GM10266 (cell line): ENCODE results near the gene NDRG4.

Experiments used
- DNase-seq: peaks from one replicate; pipeline ENCODE4 v3.0.0; 2012; ENCODE audit errors: extremely low spot score
- TF ChIP-seq, protein P1 (sequence below): IDR thresholded peaks from 2 replicates; pipeline ENCODE4 v1.5.1; 2012; ENCODE audit warnings: mild to moderate bottlenecking, low read depth; ENCODE audit not compliant: control insufficient read depth, insufficient read depth; ENCODE audit errors: missing control alignments

The NDRG4 gene

GRCh38 chr16:58497468-58497867 lies 2.5 kb upstream of the NDRG4 start:
- TF ChIP-seq, protein P1, sequence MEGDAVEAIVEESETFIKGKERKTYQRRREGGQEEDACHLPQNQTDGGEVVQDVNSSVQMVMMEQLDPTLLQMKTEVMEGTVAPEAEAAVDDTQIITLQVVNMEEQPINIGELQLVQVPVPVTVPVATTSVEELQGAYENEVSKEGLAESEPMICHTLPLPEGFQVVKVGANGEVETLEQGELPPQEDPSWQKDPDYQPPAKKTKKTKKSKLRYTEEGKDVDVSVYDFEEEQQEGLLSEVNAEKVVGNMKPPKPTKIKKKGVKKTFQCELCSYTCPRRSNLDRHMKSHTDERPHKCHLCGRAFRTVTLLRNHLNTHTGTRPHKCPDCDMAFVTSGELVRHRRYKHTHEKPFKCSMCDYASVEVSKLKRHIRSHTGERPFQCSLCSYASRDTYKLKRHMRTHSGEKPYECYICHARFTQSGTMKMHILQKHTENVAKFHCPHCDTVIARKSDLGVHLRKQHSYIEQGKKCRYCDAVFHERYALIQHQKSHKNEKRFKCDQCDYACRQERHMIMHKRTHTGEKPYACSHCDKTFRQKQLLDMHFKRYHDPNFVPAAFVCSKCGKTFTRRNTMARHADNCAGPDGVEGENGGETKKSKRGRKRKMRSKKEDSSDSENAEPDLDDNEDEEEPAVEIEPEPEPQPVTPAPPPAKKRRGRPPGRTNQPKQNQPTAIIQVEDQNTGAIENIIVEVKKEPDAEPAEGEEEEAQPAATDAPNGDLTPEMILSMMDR = no peak
- no peak for DNase-seq

GRCh38 chr16:58497935-58498334 lies 2.0 kb upstream of the NDRG4 start:
- DNase-seq = no peak

DNA sequence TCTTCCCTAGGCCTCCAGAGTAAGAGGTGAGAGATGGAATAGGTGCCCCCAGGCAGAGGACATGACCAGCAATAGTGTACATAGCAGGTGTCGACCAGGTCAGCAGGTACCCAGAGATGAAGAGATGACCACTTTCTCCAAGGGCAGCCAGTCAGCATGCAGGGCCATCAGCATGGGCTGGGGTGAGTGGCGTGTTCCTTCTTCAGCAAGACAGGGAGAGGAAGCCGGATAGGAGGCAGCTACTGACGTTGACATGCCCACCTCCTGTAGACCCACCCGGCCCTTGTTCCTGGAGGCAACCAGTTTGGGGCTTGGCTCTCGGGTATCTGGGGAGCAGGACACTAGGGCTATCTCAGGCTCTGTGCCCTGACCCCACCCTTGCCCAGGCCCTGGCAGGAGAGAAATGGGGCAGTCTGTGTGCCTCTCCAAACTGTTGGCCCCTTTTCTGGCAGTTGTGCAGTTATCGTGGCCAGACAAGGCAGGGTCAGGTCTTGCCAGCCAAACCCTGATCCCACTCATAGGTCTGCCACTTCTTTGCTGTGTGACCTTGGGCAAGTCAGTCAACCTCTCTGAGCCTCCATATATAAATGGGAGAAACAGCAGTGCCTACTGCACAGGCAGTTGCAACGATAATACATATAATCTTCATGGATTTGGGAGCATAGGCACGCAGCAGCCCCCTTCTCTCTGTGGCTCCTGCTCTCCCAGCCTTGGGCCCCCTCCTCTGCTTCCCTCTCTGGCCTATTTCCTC lies 1.4 kb upstream of the NDRG4 start:
- TF ChIP-seq, protein P1 = no peak

More at GRCh38 chr16:58497935-58498334, 2.0 kb upstream of the NDRG4 start:
- TF ChIP-seq, protein P1 = no peak

DNA sequence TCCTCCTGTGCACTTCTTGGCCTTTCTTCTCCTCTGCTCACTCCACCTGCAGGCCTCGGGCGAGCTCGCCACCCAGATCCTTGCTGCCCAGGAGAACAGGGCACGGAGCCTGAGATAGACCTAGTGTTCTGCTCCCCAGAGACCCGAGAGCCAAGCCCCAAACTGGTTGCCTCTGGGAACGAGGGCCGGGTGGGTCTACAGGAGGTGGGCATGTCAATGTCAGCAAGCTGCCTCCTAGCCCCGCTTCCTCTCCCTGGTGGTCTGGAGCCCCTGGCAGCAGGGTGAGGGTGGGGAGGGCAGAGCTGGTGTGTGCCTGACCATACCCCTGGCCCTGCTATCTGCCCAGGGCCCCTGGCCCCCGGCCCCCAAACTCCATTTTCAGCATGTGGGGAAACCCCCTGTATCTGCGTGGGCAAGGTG lies 841 bp upstream of the NDRG4 start:
- no peak for DNase-seq
- TF ChIP-seq, protein P1 = no peak

More for the DNA sequence above, 1.4 kb upstream of the NDRG4 start:
- DNase-seq = no peak

DNA sequence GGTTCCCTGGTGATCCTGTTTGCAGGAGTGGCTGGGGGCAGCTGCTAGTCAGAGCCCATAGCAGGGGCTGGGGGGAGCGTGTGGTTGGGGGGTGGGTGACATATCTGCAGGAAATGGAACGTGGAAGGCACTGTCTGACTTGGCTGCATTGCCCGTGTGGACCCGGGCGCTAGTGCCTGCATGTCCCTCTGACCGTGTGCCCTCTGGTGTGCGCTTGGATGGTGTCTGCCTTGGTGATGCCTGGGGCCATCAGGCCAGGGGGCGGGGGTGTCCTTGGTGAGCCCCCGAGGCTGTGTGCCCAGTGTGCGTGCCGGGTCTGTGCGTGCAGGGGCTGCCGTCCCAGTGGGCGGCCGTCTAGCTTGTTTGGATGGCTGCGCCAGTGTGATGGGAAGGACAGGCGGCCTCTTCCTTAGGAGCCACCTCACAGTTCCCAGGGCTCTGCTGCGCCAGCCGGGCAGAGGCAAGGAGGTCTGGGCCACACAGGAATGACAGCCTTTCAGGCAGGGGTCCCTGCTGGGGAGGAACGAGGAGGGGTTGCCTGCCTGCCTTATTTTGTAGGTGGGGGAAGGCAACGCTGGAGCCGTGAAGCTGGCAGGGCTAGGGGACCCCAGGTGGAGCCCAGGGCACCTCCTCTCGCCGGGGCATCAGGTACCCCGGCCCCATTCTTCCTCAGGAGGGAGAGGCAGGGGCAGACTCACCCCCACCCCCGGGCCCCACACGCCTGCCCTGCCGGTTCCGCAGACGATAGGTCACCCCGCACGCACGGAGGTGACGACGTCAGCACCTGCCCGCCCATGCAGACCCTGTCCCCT lies 693 bp downstream of the NDRG4 start:
- TF ChIP-seq, protein P1 = no peak
- DNase-seq = no peak

GRCh38 chr16:58501242-58502131 lies 1.5 kb downstream of the NDRG4 start:
- TF ChIP-seq, protein P1 = no peak
- peak; percentile 33 for DNase-seq
